ENCODE results near the gene CADM1.

GRCh38 chr11:115497303-115497702 lies 6.9 kb downstream of the CADM1 start:
- TF ChIP-seq CTCF (IDR thresholded peaks at IDR 0.05) (no peak), POLR2A (IDR thresholded peaks at IDR 0.05) (no peak), POLR2AphosphoS5 (IDR thresholded peaks at IDR 0.05) (no peak), EP300 (IDR thresholded peaks at IDR 0.05) (no peak)
